A549 (cell line): Measurements from ENCODE around the gene NACC2. TPM values are rescaled to one million over a fixed set of nuclear protein-coding genes. Genes with fewer than 3 reads are reported as not detected.

Experiments used
- ATAC-seq, 2 experiments: fragments of 200-7000 bp in 1 of 2; fragments of >200 bp in 1 of 2; cut with Nextera tagmentation in 1 of 2; cut with Tn5 transposase in 1 of 2; 3 replicates each; pipeline versions ENCODE4 v1.8.0 to v1.9.1; 2018 to 2020; ENCODE audit warnings: mild to moderate bottlenecking in 1 of 2, moderate library complexity in 1 of 2
- CTCF ChIA-PET: fragments of 300-600 bp; sonication (Branson Sonifier 250); formaldehyde crosslinking; extraction: SDS; loops from one replicate; lab custom pipeline; 2021; ENCODE audit warnings: antibody characterized with exemption, inconsistent platforms; lab: Yijun Ruan, JAX
- POLR2A ChIA-PET: fragments of 350-600 bp; formaldehyde crosslinking; extraction: SDS; loops from one replicate; lab custom pipeline; 2021; ENCODE audit warnings: antibody characterized with exemption, inconsistent platforms; lab: Yijun Ruan, JAX
- DNase-seq, 2 experiments: peaks; one replicate each; pipeline versions ENCODE4 v3.0.0 to v3.0.0-alpha.2; 2011 to 2016; ENCODE audit warnings: low read depth in 1 of 2, low spot score in 1 of 2
- FAIRE-seq: peaks from 2 replicates; lab custom pipeline; 2011; peaks lifted over from hg19 to GRCh38; lab: Jason Lieb, UNC
- H3K27ac ChIP-seq, 2 experiments: fragments of >200 bp; sonication (Bioruptor Twin); formaldehyde crosslinking; 3 replicates each; pipeline ENCODE4 v1.5.1; 2016 to 2017
- H3K4me1 ChIP-seq: fragments of >200 bp; sonication (Bioruptor Twin); formaldehyde crosslinking; 3 replicates; pipeline ENCODE4 v1.6.1; 2016
- H3K4me2 ChIP-seq: fragments of >200 bp; sonication (Bioruptor Twin); formaldehyde crosslinking; 3 replicates; pipeline ENCODE4 v1.6.1; 2016
- H3K4me3 ChIP-seq: fragments of >200 bp; sonication (Bioruptor Twin); formaldehyde crosslinking; 3 replicates; pipeline ENCODE4 v1.5.1; 2016
- H3K9me3 ChIP-seq: fragments of >200 bp; sonication (Bioruptor Twin); formaldehyde crosslinking; 3 replicates; pipeline ENCODE4 v1.6.1; 2016
- BHLHE40 ChIP-seq: IDR thresholded peaks from 2 replicates; pipeline ENCODE4 v1.6.1; 2012; ENCODE audit warnings: low read depth, low read length, inconsistent platforms
- CBX2 ChIP-seq: fragments of 200-600 bp; sonication (generic); IDR thresholded peaks from 2 replicates; pipeline ENCODE4 v1.6.1; 2016; ENCODE audit warnings: low read depth, mild to moderate bottlenecking, borderline replicate concordance
- CHD4 ChIP-seq: fragments of 200-600 bp; sonication (generic); IDR thresholded peaks from 2 replicates; pipeline ENCODE4 v1.6.1; 2016; ENCODE audit warnings: antibody characterized with exemption, mild to moderate bottlenecking, borderline replicate concordance
- FOSB ChIP-seq: fragments of 250-450 bp; sonication (Bioruptor Pico); IDR thresholded peaks from 2 replicates; pipeline ENCODE4 v1.5.0; 2020; ENCODE audit warnings: mild to moderate bottlenecking, moderate library complexity
- FOSL2 ChIP-seq, 2 experiments: fragments of 450-650 bp in 1 of 2; fragments of >200 bp in 1 of 2; sonication (Bioruptor Twin) in 1 of 2; formaldehyde crosslinking; IDR thresholded peaks; 2 replicates each; pipeline versions ENCODE4 v1.5.0 to v1.6.1; 2016 to 2020; ENCODE audit warnings: mild to moderate bottlenecking in 1 of 2, moderate library complexity in 1 of 2
- FOXS1 ChIP-seq: fragments of 250-450 bp; sonication (Bioruptor Pico); IDR thresholded peaks from 2 replicates; pipeline ENCODE4 v1.5.0; 2020; ENCODE audit warnings: mild to moderate bottlenecking, moderate library complexity
- GATA3 ChIP-seq: IDR thresholded peaks from 2 replicates; pipeline ENCODE4 v1.6.1; 2012; ENCODE audit warnings: borderline replicate concordance
- HEYL ChIP-seq: fragments of 250-450 bp; sonication (Bioruptor Pico); IDR thresholded peaks from 2 replicates; pipeline ENCODE4 v1.8.0; 2021; ENCODE audit warnings: mild to moderate bottlenecking, moderate library complexity
- HMGXB4 ChIP-seq: fragments of 250-450 bp; sonication (Bioruptor Pico); IDR thresholded peaks from 2 replicates; pipeline ENCODE4 v1.5.0; 2021; ENCODE audit warnings: mild to moderate bottlenecking, moderate library complexity, borderline replicate concordance
- HOXA7 ChIP-seq: fragments of 250-450 bp; sonication (Bioruptor Pico); IDR thresholded peaks from 2 replicates; pipeline ENCODE4 v1.5.0; 2020; ENCODE audit warnings: mild to moderate bottlenecking, moderate library complexity
- HOXB5 ChIP-seq: fragments of 250-450 bp; sonication (Bioruptor Pico); IDR thresholded peaks from 2 replicates; pipeline ENCODE4 v1.5.0; 2020; ENCODE audit warnings: mild to moderate bottlenecking, moderate library complexity
- JUN ChIP-seq, 2 experiments: fragments of >200 bp; sonication (Bioruptor Twin); formaldehyde crosslinking; IDR thresholded peaks; 2 replicates in 1 of 2; 3 replicates in 1 of 2; pipeline ENCODE4 v1.6.1; 2016 to 2017
- JUNB ChIP-seq: fragments of >200 bp; sonication (Bioruptor Twin); formaldehyde crosslinking; IDR thresholded peaks from 2 replicates; pipeline ENCODE4 v1.6.1; 2016
- KDM1A ChIP-seq: fragments of 200-600 bp; sonication (generic); IDR thresholded peaks from 2 replicates; pipeline ENCODE4 v1.6.1; 2016; ENCODE audit warnings: low read depth, mild to moderate bottlenecking
- MAFK ChIP-seq: fragments of 450-650 bp; IDR thresholded peaks from 2 replicates; pipeline ENCODE4 v1.6.1; 2014; ENCODE audit not compliant: partially characterized antibody
- MAZ ChIP-seq: fragments of 150-350 bp; IDR thresholded peaks from 2 replicates; pipeline ENCODE4 v1.6.1; 2014; ENCODE audit warnings: antibody characterized with exemption, low read depth, low read length, borderline replicate concordance
- MYC ChIP-seq: IDR thresholded peaks from 2 replicates; pipeline ENCODE4 v1.6.1; 2012; ENCODE audit warnings: mild to moderate bottlenecking, inconsistent platforms, low read length, improper control_type of control experiment, borderline replicate concordance
- NFE2L2 ChIP-seq: fragments of 150-350 bp; conservative IDR thresholded peaks from 2 replicates; pipeline ENCODE4 v1.6.1; 2014; ENCODE audit warnings: low read length
- NPAS2 ChIP-seq: fragments of 250-450 bp; sonication (Bioruptor Pico); IDR thresholded peaks from 2 replicates; pipeline ENCODE4 v1.8.0; 2022; ENCODE audit warnings: mild to moderate bottlenecking, moderate library complexity, borderline replicate concordance
- NR3C1 ChIP-seq: fragments of >200 bp; sonication (Bioruptor Twin); formaldehyde crosslinking; IDR thresholded peaks from 3 replicates; pipeline ENCODE4 v1.6.1; 2017
- POLR2A ChIP-seq: IDR thresholded peaks from 2 replicates; pipeline ENCODE4 v1.6.1; 2012; ENCODE audit warnings: mild to moderate bottlenecking, low read length
- RAD21 ChIP-seq, 2 experiments: fragments of >200 bp in 1 of 2; sonication (Bioruptor Twin) in 1 of 2; formaldehyde crosslinking in 1 of 2; IDR thresholded peaks in 1 of 2; conservative IDR thresholded peaks in 1 of 2; 2 replicates in 1 of 2; 3 replicates in 1 of 2; pipeline ENCODE4 v1.6.1; 2012 to 2018; ENCODE audit warnings: inconsistent platforms in 1 of 2
- RARB ChIP-seq: fragments of 250-450 bp; sonication (Bioruptor Pico); IDR thresholded peaks from 2 replicates; pipeline ENCODE4 v1.8.0; 2021; ENCODE audit warnings: mild to moderate bottlenecking, moderate library complexity
- RCOR1 ChIP-seq: fragments of 150-350 bp; IDR thresholded peaks from 2 replicates; pipeline ENCODE4 v1.6.1; 2014; ENCODE audit warnings: antibody characterized with exemption, low read length, low read depth
- RFX5 ChIP-seq: fragments of 450-650 bp; IDR thresholded peaks from 2 replicates; pipeline ENCODE4 v1.7.1; 2014; ENCODE audit warnings: antibody characterized with exemption, mild to moderate bottlenecking, moderate library complexity
- RNF2 ChIP-seq: fragments of 200-600 bp; sonication (generic); IDR thresholded peaks from 2 replicates; pipeline ENCODE4 v1.6.1; 2016; ENCODE audit warnings: low read depth, mild to moderate bottlenecking, antibody characterized with exemption, moderate library complexity, borderline replicate concordance
- ZNF302 ChIP-seq: fragments of 250-450 bp; sonication (Bioruptor Pico); IDR thresholded peaks from 2 replicates; pipeline ENCODE4 v1.9.0; 2021; ENCODE audit warnings: inconsistent platforms, mild to moderate bottlenecking, moderate library complexity
- ZSCAN20 ChIP-seq: fragments of 250-450 bp; sonication (Bioruptor Pico); IDR thresholded peaks from 2 replicates; pipeline ENCODE4 v1.8.0; 2022; ENCODE audit warnings: mild to moderate bottlenecking, moderate library complexity
- WGBS: methylation state at CpG from one replicate; pipeline ENCODE4 v1.1.6; 2017; ENCODE audit errors: missing lambda C conversion rate; 5-methylcytosine and 5-hydroxymethylcytosine counted together
- polyA plus RNA-seq, 4 experiments: library from polyadenylated mRNA; depleted of rRNA in 3 of 4; stranded (reverse); fragments of >200 nt; fragmentation: RNase III in 1 of 4; extraction: RNeasy Plus Mini Kit Qiagen cat#74134 plus additional on column Dnase treatment in 1 of 4; gene quantifications; 2 replicates in 3 of 4; 3 replicates in 1 of 4; pipeline ENCODE4 v1.2.3, GENCODE V29; 2011 to 2017
- TF ChIP-seq, protein P1 (sequence below): fragments of 450-650 bp; IDR thresholded peaks from 2 replicates; pipeline ENCODE4 v1.6.1; 2014; ENCODE audit warnings: antibody characterized with exemption
- TF ChIP-seq, protein P2 (sequence below): fragments of 200-600 bp; sonication (generic); IDR thresholded peaks from 2 replicates; pipeline ENCODE4 v1.6.1; 2016; ENCODE audit warnings: antibody characterized with exemption, mild to moderate bottlenecking, moderate library complexity
- TF ChIP-seq, protein P3 (sequence below): IDR thresholded peaks from 2 replicates; pipeline ENCODE4 v1.6.1; 2012
- TF ChIP-seq, protein P4 (sequence below): fragments of >200 bp; sonication (Bioruptor Twin); formaldehyde crosslinking; IDR thresholded peaks from 3 replicates; pipeline ENCODE4 v1.5.1; 2016

Gene NACC2
- polyA plus RNA-seq, 2 of the 4 experiments (the other 2 are of a cell fraction): 16.1 to 28.4 TPM

DNA sequence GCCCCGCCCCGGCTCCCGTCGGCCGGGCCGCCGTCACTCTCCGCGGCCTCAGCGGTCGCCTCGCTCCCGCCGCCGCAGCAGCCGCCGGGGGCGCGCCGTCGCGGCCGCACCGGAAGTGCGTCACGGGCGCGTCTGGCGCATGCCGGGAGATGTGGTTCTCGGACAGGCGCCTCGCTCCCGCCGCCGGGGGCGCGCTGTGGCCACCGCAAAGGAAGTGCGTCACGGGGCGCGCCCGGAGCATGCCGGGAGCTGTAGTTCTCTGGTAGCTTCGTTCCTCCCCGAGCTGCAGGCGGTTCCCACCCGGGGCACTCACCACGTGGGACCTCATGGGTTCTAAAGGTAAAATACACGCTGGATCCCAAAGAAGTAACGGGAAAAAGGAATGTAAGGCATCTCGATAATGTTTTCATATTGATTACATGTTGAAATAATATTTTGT lies 133.8 kb downstream of the NACC2 start, which contains the start of gene UBAC1:
UBAC1 (minus strand) TSS at position 97 of the 439 bp plus-strand sequence. CDS start 211 bp downstream, outside the sequence.
- Histone ChIP-seq H3K4me2 (peak within 1 kb of the TSS; percentile 87), H3K4me1 (peaks cover 12% of the 10 kb centered on the region; the same call in 2 of the 3 replicates), H3K4me3 (peak within 1 kb of the TSS; percentile 87), H3K9me3 (no peaks in the 10 kb centered on the region), H3K27ac (peak within 1 kb of the TSS; percentile 86 to 93)
- ChIA-PET POLR2A (interaction anchor here (1.0 kb wide), 1 partner anchor 54 kb away, joined by 4 read pairs; the partner anchor contains the start of gene CAMSAP1), CTCF (interaction anchor here (0.7 to 14.0 kb wide), 4 partner anchors 40 to 161 kb away, joined by 3 to 220 read pairs (median 4); no protein-coding TSS in a partner anchor)
- no peak for FAIRE-seq
- ATAC-seq: peak; percentile 92 to 93
- WGBS: under 1% methylated on average over 20 of the region's 53 CpGs
- DNase-seq: peak; percentile 95 to 99
- TF ChIP-seq, protein P1, sequence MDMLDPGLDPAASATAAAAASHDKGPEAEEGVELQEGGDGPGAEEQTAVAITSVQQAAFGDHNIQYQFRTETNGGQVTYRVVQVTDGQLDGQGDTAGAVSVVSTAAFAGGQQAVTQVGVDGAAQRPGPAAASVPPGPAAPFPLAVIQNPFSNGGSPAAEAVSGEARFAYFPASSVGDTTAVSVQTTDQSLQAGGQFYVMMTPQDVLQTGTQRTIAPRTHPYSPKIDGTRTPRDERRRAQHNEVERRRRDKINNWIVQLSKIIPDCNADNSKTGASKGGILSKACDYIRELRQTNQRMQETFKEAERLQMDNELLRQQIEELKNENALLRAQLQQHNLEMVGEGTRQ: peak; percentile 63
- TF ChIP-seq JUN (IDR thresholded peaks at IDR 0.05): peak; percentile 24 to 69; a peak in 4 of 5 replicates
- TF ChIP-seq HMGXB4 (CRISPR knock-in tag): no peak
- no peak for TF ChIP-seq FOSL2 (IDR thresholded peaks at IDR 0.05)
- TF ChIP-seq FOSL2 (CRISPR knock-in tag; IDR thresholded peaks at IDR 0.05): peak; percentile 27; the same call in 1 of the 2 replicates
- no peak for TF ChIP-seq HEYL (CRISPR knock-in tag)
- TF ChIP-seq ZNF302: no peak
- TF ChIP-seq, protein P2, sequence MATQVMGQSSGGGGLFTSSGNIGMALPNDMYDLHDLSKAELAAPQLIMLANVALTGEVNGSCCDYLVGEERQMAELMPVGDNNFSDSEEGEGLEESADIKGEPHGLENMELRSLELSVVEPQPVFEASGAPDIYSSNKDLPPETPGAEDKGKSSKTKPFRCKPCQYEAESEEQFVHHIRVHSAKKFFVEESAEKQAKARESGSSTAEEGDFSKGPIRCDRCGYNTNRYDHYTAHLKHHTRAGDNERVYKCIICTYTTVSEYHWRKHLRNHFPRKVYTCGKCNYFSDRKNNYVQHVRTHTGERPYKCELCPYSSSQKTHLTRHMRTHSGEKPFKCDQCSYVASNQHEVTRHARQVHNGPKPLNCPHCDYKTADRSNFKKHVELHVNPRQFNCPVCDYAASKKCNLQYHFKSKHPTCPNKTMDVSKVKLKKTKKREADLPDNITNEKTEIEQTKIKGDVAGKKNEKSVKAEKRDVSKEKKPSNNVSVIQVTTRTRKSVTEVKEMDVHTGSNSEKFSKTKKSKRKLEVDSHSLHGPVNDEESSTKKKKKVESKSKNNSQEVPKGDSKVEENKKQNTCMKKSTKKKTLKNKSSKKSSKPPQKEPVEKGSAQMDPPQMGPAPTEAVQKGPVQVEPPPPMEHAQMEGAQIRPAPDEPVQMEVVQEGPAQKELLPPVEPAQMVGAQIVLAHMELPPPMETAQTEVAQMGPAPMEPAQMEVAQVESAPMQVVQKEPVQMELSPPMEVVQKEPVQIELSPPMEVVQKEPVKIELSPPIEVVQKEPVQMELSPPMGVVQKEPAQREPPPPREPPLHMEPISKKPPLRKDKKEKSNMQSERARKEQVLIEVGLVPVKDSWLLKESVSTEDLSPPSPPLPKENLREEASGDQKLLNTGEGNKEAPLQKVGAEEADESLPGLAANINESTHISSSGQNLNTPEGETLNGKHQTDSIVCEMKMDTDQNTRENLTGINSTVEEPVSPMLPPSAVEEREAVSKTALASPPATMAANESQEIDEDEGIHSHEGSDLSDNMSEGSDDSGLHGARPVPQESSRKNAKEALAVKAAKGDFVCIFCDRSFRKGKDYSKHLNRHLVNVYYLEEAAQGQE: no peak
- TF ChIP-seq RAD21 (conservative IDR thresholded peaks at IDR 0.05 in 1 of 2, IDR thresholded peaks at IDR 0.05 in 1 of 2): no peak
- TF ChIP-seq POLR2A: peak; percentile 30; the same call in 1 of the 2 replicates
- TF ChIP-seq, protein P3, sequence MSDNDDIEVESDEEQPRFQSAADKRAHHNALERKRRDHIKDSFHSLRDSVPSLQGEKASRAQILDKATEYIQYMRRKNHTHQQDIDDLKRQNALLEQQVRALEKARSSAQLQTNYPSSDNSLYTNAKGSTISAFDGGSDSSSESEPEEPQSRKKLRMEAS: peak; percentile 72
- no peak for TF ChIP-seq NFE2L2
- no peak for TF ChIP-seq CHD4
- no peak for TF ChIP-seq FOSB (CRISPR knock-in tag)
- TF ChIP-seq ZSCAN20 (CRISPR knock-in tag): no peak
- TF ChIP-seq RFX5: no peak
- TF ChIP-seq RNF2: no peak
- no peak for TF ChIP-seq RARB (CRISPR knock-in tag)
- TF ChIP-seq NPAS2 (CRISPR knock-in tag): no peak
- TF ChIP-seq HOXB5: no peak
- TF ChIP-seq BHLHE40: no peak
- TF ChIP-seq MYC: peak; percentile 76; the same call in 1 of the 2 replicates
- TF ChIP-seq, protein P4, sequence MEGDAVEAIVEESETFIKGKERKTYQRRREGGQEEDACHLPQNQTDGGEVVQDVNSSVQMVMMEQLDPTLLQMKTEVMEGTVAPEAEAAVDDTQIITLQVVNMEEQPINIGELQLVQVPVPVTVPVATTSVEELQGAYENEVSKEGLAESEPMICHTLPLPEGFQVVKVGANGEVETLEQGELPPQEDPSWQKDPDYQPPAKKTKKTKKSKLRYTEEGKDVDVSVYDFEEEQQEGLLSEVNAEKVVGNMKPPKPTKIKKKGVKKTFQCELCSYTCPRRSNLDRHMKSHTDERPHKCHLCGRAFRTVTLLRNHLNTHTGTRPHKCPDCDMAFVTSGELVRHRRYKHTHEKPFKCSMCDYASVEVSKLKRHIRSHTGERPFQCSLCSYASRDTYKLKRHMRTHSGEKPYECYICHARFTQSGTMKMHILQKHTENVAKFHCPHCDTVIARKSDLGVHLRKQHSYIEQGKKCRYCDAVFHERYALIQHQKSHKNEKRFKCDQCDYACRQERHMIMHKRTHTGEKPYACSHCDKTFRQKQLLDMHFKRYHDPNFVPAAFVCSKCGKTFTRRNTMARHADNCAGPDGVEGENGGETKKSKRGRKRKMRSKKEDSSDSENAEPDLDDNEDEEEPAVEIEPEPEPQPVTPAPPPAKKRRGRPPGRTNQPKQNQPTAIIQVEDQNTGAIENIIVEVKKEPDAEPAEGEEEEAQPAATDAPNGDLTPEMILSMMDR: peak; percentile 29
- no peak for TF ChIP-seq HOXA7 (CRISPR knock-in tag)
- TF ChIP-seq GATA3: no peak
- no peak for TF ChIP-seq RCOR1
- 0 out of 2 replicates have a peak, but pooled peaks have one; percentile 42 for TF ChIP-seq MAZ
- no peak for TF ChIP-seq JUNB
- no peak for TF ChIP-seq FOXS1 (CRISPR knock-in tag)
- no peak for TF ChIP-seq CBX2
- TF ChIP-seq NR3C1: no peak
- no peak for TF ChIP-seq KDM1A
- TF ChIP-seq MAFK: no peak
